ENCODE data around the gene UBE2E2. TPM values are rescaled to one million over a fixed set of nuclear protein-coding genes. Genes with fewer than 3 reads are reported as not detected.

UBE2E2 gene
- total RNA-seq, 2 donors from 2014 or later = 1.2 to 7.6 TPM

DNA sequence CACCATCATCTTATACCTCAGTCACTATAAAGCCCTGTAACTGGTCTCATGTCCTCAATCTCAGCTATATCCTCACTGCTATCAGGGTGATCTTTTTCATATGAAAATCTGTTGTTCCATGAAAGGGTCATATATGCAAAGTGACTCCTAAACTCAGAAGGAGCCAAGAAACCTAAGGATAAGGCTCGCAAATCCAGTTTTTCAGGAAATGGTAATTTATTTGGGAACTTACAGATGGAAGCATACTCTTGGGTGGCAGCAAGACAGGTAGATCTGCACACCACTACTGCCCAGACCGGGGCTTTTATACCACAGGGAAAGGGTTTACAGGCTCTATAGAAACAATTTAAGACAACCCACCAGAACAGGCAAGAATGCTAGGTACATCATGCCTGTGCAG lies 272.3 kb downstream of the UBE2E2 start:
- no peak for DNase-seq
- TF ChIP-seq, protein P1, sequence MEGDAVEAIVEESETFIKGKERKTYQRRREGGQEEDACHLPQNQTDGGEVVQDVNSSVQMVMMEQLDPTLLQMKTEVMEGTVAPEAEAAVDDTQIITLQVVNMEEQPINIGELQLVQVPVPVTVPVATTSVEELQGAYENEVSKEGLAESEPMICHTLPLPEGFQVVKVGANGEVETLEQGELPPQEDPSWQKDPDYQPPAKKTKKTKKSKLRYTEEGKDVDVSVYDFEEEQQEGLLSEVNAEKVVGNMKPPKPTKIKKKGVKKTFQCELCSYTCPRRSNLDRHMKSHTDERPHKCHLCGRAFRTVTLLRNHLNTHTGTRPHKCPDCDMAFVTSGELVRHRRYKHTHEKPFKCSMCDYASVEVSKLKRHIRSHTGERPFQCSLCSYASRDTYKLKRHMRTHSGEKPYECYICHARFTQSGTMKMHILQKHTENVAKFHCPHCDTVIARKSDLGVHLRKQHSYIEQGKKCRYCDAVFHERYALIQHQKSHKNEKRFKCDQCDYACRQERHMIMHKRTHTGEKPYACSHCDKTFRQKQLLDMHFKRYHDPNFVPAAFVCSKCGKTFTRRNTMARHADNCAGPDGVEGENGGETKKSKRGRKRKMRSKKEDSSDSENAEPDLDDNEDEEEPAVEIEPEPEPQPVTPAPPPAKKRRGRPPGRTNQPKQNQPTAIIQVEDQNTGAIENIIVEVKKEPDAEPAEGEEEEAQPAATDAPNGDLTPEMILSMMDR (IDR thresholded peaks at IDR 0.05) = no peak
- Histone ChIP-seq H3K9me3 (no peaks in the 10 kb centered on the region), H3K36me3 (no peaks in the 10 kb centered on the region), H3K4me3 (no peak overlapping the region), H3K27ac (no peak overlapping the region), H3K27me3 (no peaks in the 10 kb centered on the region), H3K9ac (ENCODE audit: low read depth in 2 of 2, low read length in 2 of 2) (no peak overlapping the region), H3K4me1 (no peaks in the 10 kb centered on the region)
- intact Hi-C loops (cut with DNase I) = no loop called here

DNA sequence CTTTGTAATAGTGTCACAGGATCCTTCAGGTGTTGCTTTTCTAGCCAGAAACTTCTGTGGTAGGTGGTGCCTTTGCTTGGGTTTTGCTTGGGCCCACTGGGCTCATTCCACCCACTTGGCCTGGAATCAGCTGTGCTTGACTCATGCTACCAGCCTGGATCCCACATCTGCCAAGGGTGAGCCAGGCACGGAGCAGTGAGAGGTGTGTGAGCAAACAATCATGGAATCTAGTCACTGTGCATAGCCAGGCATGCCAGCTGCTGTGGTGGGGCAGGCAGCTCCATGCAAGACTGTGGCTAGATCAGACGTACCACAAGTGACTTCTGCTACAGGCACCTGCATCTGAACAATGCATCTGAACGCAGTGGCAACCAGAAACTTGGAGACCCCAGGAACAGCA lies 275.9 kb downstream of the UBE2E2 start:
- Histone ChIP-seq H3K9ac (ENCODE audit: low read depth in 2 of 2, low read length in 2 of 2) (no peak overlapping the region), H3K36me3 (no peaks in the 10 kb centered on the region)
- no peak for DNase-seq

DNA sequence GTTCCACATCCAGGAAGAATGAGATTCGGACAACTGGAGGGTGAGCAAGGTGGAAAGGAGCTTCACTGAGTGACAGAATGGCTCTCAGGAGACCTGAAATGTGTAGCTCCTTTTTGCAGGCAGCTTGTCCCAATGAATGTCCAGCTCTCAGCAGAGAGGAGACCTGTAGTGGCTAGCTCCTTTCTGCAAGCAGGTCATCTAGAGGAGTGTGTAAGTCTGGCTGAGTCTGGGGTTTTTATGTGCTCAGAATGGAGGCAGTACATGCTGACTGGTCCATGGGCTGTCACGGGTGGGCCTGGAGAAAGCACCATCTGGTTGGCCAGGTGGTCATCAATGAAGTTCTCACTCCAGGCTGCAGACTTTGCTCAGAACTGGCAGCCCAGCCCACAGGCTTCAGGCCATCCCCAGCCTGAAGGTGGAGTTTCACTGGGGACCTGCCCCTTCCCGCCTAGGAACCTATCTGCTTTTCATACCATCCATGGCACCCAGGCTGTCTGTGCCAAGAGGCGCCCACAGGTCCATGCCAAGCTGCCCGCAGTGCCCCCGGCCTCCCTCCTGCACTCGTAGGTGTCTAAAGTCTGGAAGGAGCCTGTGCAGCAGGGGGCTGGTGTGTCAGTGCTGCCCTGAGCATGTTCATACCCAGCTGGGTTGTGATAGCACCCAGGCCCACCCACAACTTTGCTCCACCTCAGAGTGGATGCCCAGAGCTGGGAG lies 276.6 kb downstream of the UBE2E2 start:
- TF ChIP-seq, protein P1 (IDR thresholded peaks at IDR 0.05) = no peak
- Histone ChIP-seq H3K9ac (ENCODE audit: low read depth in 2 of 2, low read length in 2 of 2) (no peak overlapping the region), H3K9me3 (no peaks in the 10 kb centered on the region), H3K4me1 (no peaks in the 10 kb centered on the region), H3K36me3 (no peaks in the 10 kb centered on the region), H3K27ac (no peak overlapping the region), H3K4me3 (no peak overlapping the region), H3K27me3 (no peaks in the 10 kb centered on the region)
- intact Hi-C loops (cut with DNase I) = no loop called here
- DNase-seq = no peak

More for the DNA sequence above, 275.9 kb downstream of the UBE2E2 start:
- Histone ChIP-seq H3K4me3 (no peak overlapping the region), H3K27me3 (no peaks in the 10 kb centered on the region), H3K9me3 (no peaks in the 10 kb centered on the region), H3K4me1 (no peaks in the 10 kb centered on the region), H3K27ac (no peak overlapping the region)
- TF ChIP-seq, protein P1 (IDR thresholded peaks at IDR 0.05) = no peak
- intact Hi-C loops (cut with DNase I) = no loop called here

DNA sequence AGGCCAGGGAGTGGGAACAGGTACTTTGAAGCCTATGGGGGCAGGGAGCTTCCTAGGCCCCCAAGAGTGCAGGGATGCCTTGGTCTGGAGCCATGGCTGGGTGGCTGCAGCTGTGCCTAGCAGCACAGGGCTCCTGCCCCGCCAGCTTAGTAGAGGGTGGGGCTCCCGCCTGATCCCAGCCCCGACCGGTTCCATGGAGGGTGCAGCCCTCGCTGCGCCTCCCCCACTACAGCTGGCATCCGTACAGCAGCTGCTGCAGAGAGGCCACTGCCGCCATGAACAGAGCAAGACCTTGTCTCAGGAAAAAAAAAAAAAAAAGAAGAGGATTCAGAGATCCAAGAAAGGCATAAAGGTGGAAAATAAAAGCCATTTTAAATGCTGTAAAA lies 277.2 kb downstream of the UBE2E2 start:
- TF ChIP-seq, protein P1 (IDR thresholded peaks at IDR 0.05) = no peak
- no peaks in the 10 kb centered on the region for H3K9me3 ChIP-seq
- intact Hi-C loops (cut with DNase I) = no loop called here
- no peaks in the 10 kb centered on the region for H3K27me3 ChIP-seq
- no peak overlapping the region for H3K4me3 ChIP-seq
- no peak overlapping the region for H3K9ac ChIP-seq (ENCODE audit: low read depth in 2 of 2, low read length in 2 of 2)
- H3K4me1 ChIP-seq = no peaks in the 10 kb centered on the region
- no peak overlapping the region for H3K27ac ChIP-seq
- H3K36me3 ChIP-seq = no peaks in the 10 kb centered on the region
- DNase-seq = no peak

DNA sequence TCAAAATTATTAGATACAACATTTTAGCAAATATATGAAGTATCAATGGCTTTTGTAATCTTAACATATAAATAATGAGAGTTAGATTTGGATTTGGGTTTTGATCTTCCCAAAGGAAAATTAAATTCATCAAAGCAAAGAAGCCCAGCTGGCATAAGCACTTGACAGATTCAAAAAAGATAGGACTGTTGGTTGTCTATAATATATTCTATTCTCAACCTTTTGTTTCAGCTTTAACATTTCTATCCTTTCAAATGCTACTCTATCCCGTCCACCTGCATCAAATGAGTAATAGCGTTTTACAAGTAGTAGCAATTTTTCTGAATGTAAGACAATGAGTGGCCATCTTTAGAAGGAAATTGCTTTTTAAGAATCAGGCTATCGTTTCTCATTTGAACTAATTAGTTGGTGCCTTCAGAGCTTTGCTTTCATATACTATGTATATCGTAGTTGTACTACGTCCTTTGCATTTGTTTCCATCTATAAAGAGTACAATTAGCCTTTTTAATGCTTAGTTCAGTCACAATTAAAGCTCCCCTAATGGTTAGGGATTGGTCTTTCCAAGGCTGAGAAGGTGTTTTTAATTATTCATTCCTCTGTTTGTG lies 278.0 kb downstream of the UBE2E2 start:
- TF ChIP-seq, protein P1 (IDR thresholded peaks at IDR 0.05) = no peak
- intact Hi-C loops (cut with DNase I) = no loop called here
- Histone ChIP-seq H3K36me3 (no peaks in the 10 kb centered on the region), H3K9ac (ENCODE audit: low read depth in 2 of 2, low read length in 2 of 2) (no peak overlapping the region), H3K4me3 (no peak overlapping the region), H3K4me1 (no peaks in the 10 kb centered on the region), H3K27ac (no peak overlapping the region), H3K9me3 (no peaks in the 10 kb centered on the region), H3K27me3 (no peaks in the 10 kb centered on the region)
- no peak for DNase-seq
